AG09319 (cell line): ENCODE measurements around the gene NHS.
A peak's percentile ranks its signal among the peaks of the same experiment; 100 is the strongest.
"Not testable (repeated sequence)": the region's sequence is repeated elsewhere in the genome, so short reads cannot be mapped to it uniquely, and the experiment has no call there.

Experiments used
- DNase-seq: peaks from one replicate; pipeline ENCODE4 v3.0.0-alpha.2; 2010; ENCODE audit warnings: low read depth; ENCODE audit errors: extremely low read depth
- CTCF ChIP-seq: IDR thresholded peaks from 2 replicates; pipeline ENCODE4 v1.5.1; 2011; ENCODE audit warnings: low read depth, mild to moderate bottlenecking, inconsistent platforms, low read length, moderate library complexity

NHS gene

GRCh38 chrX:17563515-17563914 lies 188.5 kb downstream of the NHS start:
- no peak for TF ChIP-seq CTCF

GRCh38 chrX:17564689-17565409 lies 189.8 kb downstream of the NHS start:
- no peak for TF ChIP-seq CTCF
- peak; percentile 23 for DNase-seq

More at GRCh38 chrX:17563515-17563914, 188.5 kb downstream of the NHS start:
- DNase-seq, result no peak

- no peak for DNase-seq
- no peak for TF ChIP-seq CTCF
These were observed 191.7 kb downstream of the NHS start for GRCh38 chrX:17566740-17567139.

- TF ChIP-seq CTCF, result no peak
- no peak for DNase-seq
These were observed 192.2 kb downstream of the NHS start for GRCh38 chrX:17567187-17567586.

GRCh38 chrX:17567821-17568220 lies 192.8 kb downstream of the NHS start:
- DNase-seq, result no peak
- TF ChIP-seq CTCF, result no peak

- DNase-seq, result not testable (repeated sequence)
These were observed 193.8 kb downstream of the NHS start for GRCh38 chrX:17568804-17569203.

- TF ChIP-seq CTCF, result no peak
- no peak for DNase-seq
These were observed 204.0 kb downstream of the NHS start for GRCh38 chrX:17579026-17579425.
